Measurements from ENCODE around the gene STAB2. TPM values are rescaled to one million over a fixed set of nuclear protein-coding genes. Genes with fewer than 3 reads are reported as not detected.

STAB2 gene
- total and polyA plus RNA-seq, 5 experiments from 2014 or later = not detected

GRCh38 chr12:103771466-103771865, 184.4 kb downstream of the STAB2 start:
- Mint-ChIP-seq H3K4me3 (no peak overlapping the region), H3K4me1 (no peaks in the 10 kb centered on the region), H3K27ac (peak overlapping the region in 2 of 10 donors; percentile 25 to 74), H3K27me3 (no peaks in the 10 kb centered on the region), H3K9me3 (no peaks in the 10 kb centered on the region), H3K36me3 (peaks cover 0 to 14% (median 11%) of the 10 kb centered on the region in 3 donors)
- ATAC-seq (no peak), DNase-seq (no peak)
- POLR2A ChIA-PET = no interaction called here

DNA sequence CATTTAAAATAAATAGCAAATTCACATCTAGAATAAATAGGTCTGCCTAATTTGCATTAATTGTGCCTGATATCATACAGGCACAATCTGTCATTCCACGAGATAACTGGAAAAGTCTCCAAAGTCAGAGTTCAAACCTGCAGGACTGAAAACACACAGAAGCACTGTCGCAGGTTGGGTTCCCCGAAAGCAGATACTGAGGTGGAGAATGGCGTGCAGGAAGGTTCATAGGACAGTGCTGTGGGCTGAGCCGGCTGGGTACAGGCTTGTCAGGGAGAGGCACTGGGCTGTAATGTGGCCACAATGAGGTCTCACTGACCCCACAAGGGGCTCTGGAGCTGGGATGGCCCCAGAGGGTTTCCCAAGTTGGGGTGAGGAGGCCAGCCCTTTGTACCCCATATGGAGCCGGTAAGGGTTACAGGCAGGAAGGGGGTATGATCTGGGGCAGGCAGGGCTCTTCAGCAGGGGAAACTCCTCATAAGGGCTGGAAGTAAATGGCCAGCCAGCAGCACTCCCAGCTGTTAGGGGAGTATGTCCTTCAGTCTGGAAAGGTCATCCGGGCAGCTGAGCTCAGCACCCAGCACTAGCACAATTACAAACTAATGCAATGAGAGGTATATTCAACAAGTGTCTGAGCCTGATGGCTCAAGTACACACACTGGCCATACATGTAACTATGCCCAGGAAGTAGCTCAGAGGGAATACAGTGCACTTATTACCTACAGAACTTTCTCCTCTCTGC, 185.5 kb downstream of the STAB2 start:
- H3K9me3 Mint-ChIP-seq = no peaks in the 10 kb centered on the region
- no peak for DNase-seq
- no peaks in the 10 kb centered on the region for H3K27me3 Mint-ChIP-seq
- ATAC-seq = no peak
- H3K4me3 Mint-ChIP-seq = no peak overlapping the region
- H3K27ac Mint-ChIP-seq = peak overlapping the region in 1 of 10 donors; percentile 33
- H3K36me3 Mint-ChIP-seq = peaks cover 0 to 19% (median 18%) of the 10 kb centered on the region in 3 donors
- POLR2A ChIA-PET = no interaction called here
- H3K4me1 Mint-ChIP-seq = no peaks in the 10 kb centered on the region

- ATAC-seq = no peak
- Mint-ChIP-seq H3K27me3 (no peaks in the 10 kb centered on the region), H3K4me1 (no peaks in the 10 kb centered on the region), H3K36me3 (peaks cover 0 to 26% (median 24%) of the 10 kb centered on the region in 3 donors), H3K4me3 (no peak overlapping the region), H3K27ac (no peak overlapping the region), H3K9me3 (no peaks in the 10 kb centered on the region)
- no peak for DNase-seq
- POLR2A ChIA-PET = no interaction called here
These were observed 186.2 kb downstream of the STAB2 start for GRCh38 chr12:103773109-103773910.

DNA sequence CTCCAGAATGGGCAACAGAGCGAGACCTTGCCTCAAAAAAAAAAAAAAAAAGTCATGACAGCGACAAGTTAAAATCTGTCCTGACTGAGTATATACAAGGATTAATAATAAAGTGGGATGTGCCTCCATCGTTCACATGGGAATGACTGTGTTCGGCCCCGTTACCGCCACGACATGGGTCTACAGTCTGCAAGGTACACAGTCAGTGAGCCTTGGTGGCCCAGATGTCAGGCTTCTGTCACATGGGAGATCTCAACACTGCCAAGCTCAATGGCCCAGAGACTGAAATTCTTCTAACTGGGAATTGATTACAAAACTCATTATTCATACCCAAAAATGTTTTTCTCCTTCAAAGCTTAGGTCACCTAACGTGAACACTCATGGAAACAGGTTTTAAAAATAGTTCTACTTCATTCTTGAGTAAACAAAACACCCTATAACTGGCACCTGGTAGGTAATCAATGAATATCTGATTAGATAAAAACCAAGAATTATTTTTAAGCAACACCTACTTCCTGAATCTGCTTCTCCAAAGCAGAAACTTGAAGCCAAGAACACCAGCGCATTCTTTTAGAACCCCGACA, 188.0 kb downstream of the STAB2 start:
- no peaks in the 10 kb centered on the region for H3K9me3 Mint-ChIP-seq
- POLR2A ChIA-PET = no interaction called here
- DNase-seq = no peak
- no peak overlapping the region for H3K4me3 Mint-ChIP-seq
- peaks cover 10 to 41% (median 31%) of the 10 kb centered on the region in 3 donors for H3K36me3 Mint-ChIP-seq
- H3K27ac Mint-ChIP-seq = no peak overlapping the region
- no peaks in the 10 kb centered on the region for H3K27me3 Mint-ChIP-seq
- no peaks in the 10 kb centered on the region for H3K4me1 Mint-ChIP-seq
- ATAC-seq = no peak

DNA sequence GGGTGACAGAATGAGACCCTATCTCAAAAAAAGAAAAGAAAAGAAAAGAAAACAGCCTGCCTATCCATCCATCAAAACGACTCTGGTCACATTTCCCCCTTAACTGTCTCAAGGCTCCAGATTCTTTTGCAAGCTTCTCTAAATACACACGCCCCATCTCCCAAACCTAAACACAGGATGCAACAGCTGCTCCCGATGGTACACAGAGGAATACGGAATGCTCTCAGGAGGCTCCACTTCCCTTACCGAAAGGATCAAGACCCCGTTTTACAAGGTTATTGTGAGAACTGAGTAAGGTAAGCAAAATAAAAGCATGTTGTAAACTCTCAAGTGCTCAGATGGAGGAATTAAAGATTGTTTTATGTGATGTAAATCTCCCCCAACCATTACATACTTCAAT, 191.7 kb downstream of the STAB2 start:
- no peak overlapping the region for H3K4me3 Mint-ChIP-seq
- POLR2A ChIA-PET = no interaction called here
- no peak for DNase-seq

DNA sequence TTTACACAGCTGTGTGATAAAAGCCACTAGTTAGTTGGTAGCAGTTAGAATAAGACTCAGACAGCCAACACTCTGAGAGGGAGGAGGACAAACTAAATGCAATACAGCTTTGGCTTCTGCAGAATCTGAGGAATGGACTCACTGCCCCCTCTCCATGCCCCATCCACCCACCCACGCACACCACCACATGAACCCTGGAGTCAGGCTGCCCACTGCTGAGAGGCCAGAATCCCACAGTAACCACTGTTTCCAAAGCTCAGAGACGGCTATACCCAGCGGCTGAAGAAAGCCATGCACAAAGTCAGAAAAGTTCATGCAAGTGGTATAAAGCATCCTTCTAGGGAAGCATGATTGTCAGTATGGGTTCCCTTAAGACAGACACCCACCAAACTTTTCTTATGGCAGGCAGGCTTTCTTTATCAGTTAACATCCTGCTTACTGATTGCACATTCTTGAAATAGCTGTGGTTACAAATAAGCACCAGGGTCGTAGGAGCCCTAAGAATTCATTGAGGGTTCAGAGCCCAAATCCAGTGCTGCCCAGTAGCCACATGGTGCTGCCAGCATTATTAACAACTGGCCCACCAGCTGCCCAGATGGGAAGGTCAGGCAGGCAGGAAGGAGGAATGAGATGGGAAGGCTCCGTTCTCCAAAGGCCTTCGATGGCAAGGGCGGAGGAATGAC, 192.5 kb downstream of the STAB2 start:
- no peaks in the 10 kb centered on the region for H3K27me3 Mint-ChIP-seq
- H3K9me3 Mint-ChIP-seq = no peaks in the 10 kb centered on the region
- H3K4me3 Mint-ChIP-seq = no peak overlapping the region
- no peak for DNase-seq
- H3K4me1 Mint-ChIP-seq = peaks cover 0 to 2% (median 0%) of the 10 kb centered on the region in 4 donors
- no peak for ATAC-seq
- POLR2A ChIA-PET = no interaction called here
- H3K36me3 Mint-ChIP-seq = peaks cover 20 to 71% (median 48%) of the 10 kb centered on the region in 3 donors
- peak overlapping the region in 2 of 10 donors; percentile 5 to 61 for H3K27ac Mint-ChIP-seq

More for the DNA sequence above, 191.7 kb downstream of the STAB2 start:
- no peak for ATAC-seq
- Mint-ChIP-seq H3K4me1 (peaks cover 0 to 2% (median 0%) of the 10 kb centered on the region in 4 donors), H3K36me3 (peaks cover 16 to 64% (median 44%) of the 10 kb centered on the region in 3 donors), H3K9me3 (no peaks in the 10 kb centered on the region), H3K27me3 (no peaks in the 10 kb centered on the region), H3K27ac (peak overlapping the region in 1 of 10 donors; percentile 30)

- DNase-seq (no peak), ATAC-seq (no peak)
- POLR2A ChIA-PET = no interaction called here
- H3K4me1 Mint-ChIP-seq = peaks cover 0 to 2% (median 0%) of the 10 kb centered on the region in 4 donors
- H3K9me3 Mint-ChIP-seq = no peaks in the 10 kb centered on the region
- H3K4me3 Mint-ChIP-seq = no peak overlapping the region
- peaks cover 20 to 75% (median 48%) of the 10 kb centered on the region in 3 donors for H3K36me3 Mint-ChIP-seq
- H3K27me3 Mint-ChIP-seq = no peaks in the 10 kb centered on the region
- no peak overlapping the region for H3K27ac Mint-ChIP-seq
These were observed 193.0 kb downstream of the STAB2 start for GRCh38 chr12:103780093-103780440.

- H3K36me3 Mint-ChIP-seq = peaks cover 20 to 82% (median 39%) of the 10 kb centered on the region in 3 donors
- ATAC-seq (no peak), DNase-seq (no peak)
- H3K27ac Mint-ChIP-seq = no peak overlapping the region
- H3K27me3 Mint-ChIP-seq = no peaks in the 10 kb centered on the region
- POLR2A ChIA-PET = no interaction called here
- peaks cover 0 to 2% (median 0%) of the 10 kb centered on the region in 4 donors for H3K4me1 Mint-ChIP-seq
- H3K9me3 Mint-ChIP-seq = peaks cover 0 to 4% (median 0%) of the 10 kb centered on the region in 9 donors
- H3K4me3 Mint-ChIP-seq = no peak overlapping the region
These were observed 193.9 kb downstream of the STAB2 start for GRCh38 chr12:103780992-103781391.

GRCh38 chr12:103782399-103782798, 195.3 kb downstream of the STAB2 start:
- Mint-ChIP-seq H3K27ac (peak overlapping the region in 1 of 10 donors; percentile 21), H3K27me3 (no peaks in the 10 kb centered on the region), H3K4me1 (peaks cover 0 to 2% (median 0%) of the 10 kb centered on the region in 4 donors), H3K4me3 (no peak overlapping the region), H3K36me3 (peaks cover 20 to 78% (median 33%) of the 10 kb centered on the region in 3 donors), H3K9me3 (peaks cover 0 to 9% (median 0%) of the 10 kb centered on the region in 9 donors)
- DNase-seq = no peak
- POLR2A ChIA-PET = no interaction called here
- ATAC-seq = no peak

- H3K4me3 Mint-ChIP-seq = no peak overlapping the region
- DNase-seq (no peak), ATAC-seq (no peak)
- POLR2A ChIA-PET = no interaction called here
- peaks cover 0 to 2% (median 0%) of the 10 kb centered on the region in 4 donors for H3K4me1 Mint-ChIP-seq
- peaks cover 0 to 9% (median 0%) of the 10 kb centered on the region in 9 donors for H3K9me3 Mint-ChIP-seq
- no peaks in the 10 kb centered on the region for H3K27me3 Mint-ChIP-seq
- peaks cover 16 to 64% (median 23%) of the 10 kb centered on the region in 3 donors for H3K36me3 Mint-ChIP-seq
- no peak overlapping the region for H3K27ac Mint-ChIP-seq
These were observed 196.9 kb downstream of the STAB2 start for GRCh38 chr12:103783744-103784664.

DNA sequence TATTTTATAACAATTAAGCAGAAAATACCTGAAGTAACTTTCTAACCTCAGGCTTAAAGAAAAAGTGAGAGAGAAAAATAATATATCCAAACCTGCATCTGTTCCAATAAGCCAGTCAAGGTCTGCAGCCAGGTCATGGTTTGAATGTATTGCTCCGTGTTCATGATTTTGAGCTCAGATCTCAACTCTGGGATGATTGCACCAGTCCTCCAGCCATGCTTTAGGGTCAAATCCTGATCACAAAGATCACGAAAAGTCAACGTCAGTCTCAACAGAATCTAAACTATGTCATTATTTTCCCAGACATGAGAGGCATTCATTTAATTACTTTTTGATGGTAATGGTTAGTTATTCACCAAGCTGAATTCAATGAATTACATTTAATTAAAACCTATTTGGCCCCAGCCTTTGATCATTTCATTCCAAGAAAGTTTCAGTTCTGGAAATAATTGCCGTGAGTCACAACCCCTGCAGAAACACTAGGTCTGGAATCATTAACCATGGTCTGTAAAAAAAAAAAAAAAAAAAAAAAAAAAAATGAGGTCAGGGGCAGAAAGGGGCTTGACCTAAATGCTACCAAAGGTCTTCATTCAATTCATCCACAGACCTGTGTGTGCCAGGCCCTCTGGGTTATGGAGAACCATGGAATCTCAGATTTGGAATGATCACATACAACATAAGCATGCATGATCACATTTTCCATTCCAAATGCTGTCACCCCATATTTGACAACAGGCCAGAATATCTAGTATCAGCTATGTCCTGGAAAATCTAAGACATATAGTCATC, 198.4 kb downstream of the STAB2 start:
- H3K27ac Mint-ChIP-seq = no peak overlapping the region
- H3K4me3 Mint-ChIP-seq = no peak overlapping the region
- DNase-seq = no peak
- peaks cover 0 to 2% (median 0%) of the 10 kb centered on the region in 4 donors for H3K4me1 Mint-ChIP-seq
- H3K36me3 Mint-ChIP-seq = peaks cover 7 to 49% (median 16%) of the 10 kb centered on the region in 3 donors
- ATAC-seq = no peak
- no peaks in the 10 kb centered on the region for H3K27me3 Mint-ChIP-seq
- peaks cover 0 to 9% (median 0%) of the 10 kb centered on the region in 9 donors for H3K9me3 Mint-ChIP-seq
- POLR2A ChIA-PET = no interaction called here
